CD4-positive, alpha-beta T cell (primary cell): ENCODE data around the gene BIK. TPM values are rescaled to one million over a fixed set of nuclear protein-coding genes. Genes with fewer than 3 reads are reported as not detected.

ENCODE experiments used
- ATAC-seq: fragments of 200-7000 bp; cut with Tn5 transposase; one replicate; pipeline ENCODE4 v1.10.0; 2022; ENCODE audit warnings: mild to moderate bottlenecking; ENCODE audit not compliant: poor library complexity
- CTCF ChIA-PET: fragments of 350-600 bp; sonication (Branson Sonifier 250); formaldehyde crosslinking; loops from one replicate; lab custom pipeline; 2021; ENCODE audit warnings: antibody characterized with exemption, inconsistent platforms; lab: Charles Lee
- POLR2A ChIA-PET: fragments of 350-600 bp; sonication (Branson Sonifier 250); formaldehyde crosslinking; loops from one replicate; lab custom pipeline; 2021; ENCODE audit warnings: antibody characterized with exemption, inconsistent platforms; lab: Charles Lee
- DNase-seq, 14 experiments: peaks; one replicate each; pipeline ENCODE4 v3.0.0-alpha.2; 2013 to 2020; ENCODE audit warnings: mixed read lengths in 2 of 14
- H3K27ac ChIP-seq, 2 donors: one replicate each; pipeline versions ENCODE4 v1.5.1 to v1.7.0; 2013; ENCODE audit warnings: low read length in 2 of 2, low read depth in 1 of 2, mild to moderate bottlenecking in 1 of 2
- H3K27me3 ChIP-seq, 2 experiments: 1 replicate in 1 of 2; 2 replicates in 1 of 2; pipeline versions ENCODE4 v1.6.1 to v1.7.0; 2013; ENCODE audit warnings: low read length in 2 of 2, control low read depth in 1 of 2, mild to moderate bottlenecking in 1 of 2, moderate library complexity in 1 of 2; ENCODE audit not compliant: insufficient read depth in 2 of 2, control insufficient read depth in 1 of 2
- H3K36me3 ChIP-seq: one replicate; pipeline ENCODE4 v1.6.1; 2013; ENCODE audit warnings: low read length, control low read depth; ENCODE audit not compliant: insufficient read depth
- H3K4me1 ChIP-seq: one replicate; pipeline ENCODE4 v1.6.1; 2013; ENCODE audit warnings: low read length, control low read depth; ENCODE audit not compliant: insufficient read depth
- H3K4me3 ChIP-seq: one replicate; pipeline ENCODE4 v1.5.1; 2013; ENCODE audit warnings: mild to moderate bottlenecking, low read length, moderate library complexity
- H3K9me3 ChIP-seq, 2 experiments: 1 replicate in 1 of 2; 2 replicates in 1 of 2; pipeline versions ENCODE4 v1.6.1 to v1.7.0; 2013; ENCODE audit warnings: low read length in 2 of 2, mild to moderate bottlenecking in 2 of 2, control low read depth in 1 of 2, moderate library complexity in 1 of 2; ENCODE audit not compliant: control insufficient read depth in 1 of 2, insufficient read depth in 1 of 2
- H3K27ac Mint-ChIP-seq: one replicate; pipeline ENCODE4 v1.8.0; 2020; ENCODE audit warnings: mixed read lengths
- H3K27me3 Mint-ChIP-seq: one replicate; pipeline ENCODE4 v1.8.0; 2021; ENCODE audit warnings: mixed read lengths
- H3K36me3 Mint-ChIP-seq: one replicate; pipeline ENCODE4 v1.8.0; 2021; ENCODE audit warnings: low read depth, mixed read lengths
- H3K4me1 Mint-ChIP-seq: one replicate; pipeline ENCODE4 v1.8.0; 2021; ENCODE audit warnings: low read depth, mixed read lengths
- H3K4me3 Mint-ChIP-seq: one replicate; pipeline ENCODE4 v1.8.0; 2020; ENCODE audit warnings: mild to moderate bottlenecking, mixed read lengths
- H3K9me3 Mint-ChIP-seq: one replicate; pipeline ENCODE4 v1.8.0; 2020; ENCODE audit warnings: mixed read lengths
- intact Hi-C, 2 experiments: fragments of 100-400 bp; cut with DNase I in 1 of 2; cut with micrococcal nuclease in 1 of 2; formaldehyde crosslinking; loops; one replicate each; pipeline versions ENCODE4 v1.15.1 to v1.9.0; 2023 to 2025; cut with DNase I, micrococcal nuclease
- total RNA-seq, 174 experiments: library from RNA in 2 of 174; stranded (reverse) in 2 of 174; gene quantifications; one replicate each; pipeline ENCODE4 v1.2.3 and lab custom pipeline; 2021 to 2026
- TF ChIP-seq, protein P1 (sequence below): fragments of 200-600 bp; IDR thresholded peaks from one replicate; pipeline ENCODE4 v1.8.0; 2022; ENCODE audit warnings: antibody characterized with exemption, mild to moderate bottlenecking

BIK gene
- total RNA-seq, 2 experiments from 2014 or later = 1.6 to 2.1 TPM

DNA sequence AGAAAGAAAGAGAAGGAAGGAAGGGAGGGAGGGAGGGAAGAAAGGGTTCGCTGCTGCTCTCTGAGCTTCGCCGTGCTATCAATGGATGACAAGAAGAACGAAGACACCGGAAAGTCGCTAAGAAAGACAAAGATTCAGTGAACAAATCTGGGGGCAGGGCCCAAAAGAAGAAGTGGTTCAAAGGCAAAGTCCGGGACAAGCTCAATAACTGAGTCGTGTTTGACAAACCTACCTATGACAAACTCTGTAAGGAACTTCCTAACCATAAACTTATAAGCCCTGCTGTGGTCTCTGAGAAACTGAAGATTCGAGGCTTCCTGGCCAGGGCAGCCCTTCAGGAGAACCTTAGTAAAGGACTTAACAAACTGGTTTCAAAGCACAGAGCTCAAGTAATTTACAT is 18.5 kb upstream of the BIK start:
- no peaks in the 10 kb centered on the region for H3K27me3 Mint-ChIP-seq
- no peak overlapping the region for H3K4me3 Mint-ChIP-seq
- DNase-seq = no peak
- H3K36me3 Mint-ChIP-seq = peaks cover 4% of the 10 kb centered on the region
- no peaks in the 10 kb centered on the region for H3K36me3 ChIP-seq
- H3K9me3 Mint-ChIP-seq = peaks cover 6% of the 10 kb centered on the region
- H3K4me3 ChIP-seq = no peak overlapping the region
- no peak overlapping the region for H3K27ac Mint-ChIP-seq
- H3K27ac ChIP-seq = no peak overlapping the region
- ChIA-PET CTCF (interaction anchor here (0.7 kb wide), 1 partner anchor 194 kb away, joined by 4 read pairs; no protein-coding TSS in a partner anchor), POLR2A (no interaction called here)
- H3K4me1 ChIP-seq = peaks cover 19% of the 10 kb centered on the region
- peaks cover 7% of the 10 kb centered on the region for H3K4me1 Mint-ChIP-seq
- intact Hi-C loops = loop anchor here in 1 of 2 experiments (2.0 kb wide), 1 partner anchor 311 kb away; no protein-coding TSS in a partner anchor
- ATAC-seq = no peak
- peaks cover 5 to 23% of the 10 kb centered on the region in 2 experiments for H3K9me3 ChIP-seq
- TF ChIP-seq, protein P1, sequence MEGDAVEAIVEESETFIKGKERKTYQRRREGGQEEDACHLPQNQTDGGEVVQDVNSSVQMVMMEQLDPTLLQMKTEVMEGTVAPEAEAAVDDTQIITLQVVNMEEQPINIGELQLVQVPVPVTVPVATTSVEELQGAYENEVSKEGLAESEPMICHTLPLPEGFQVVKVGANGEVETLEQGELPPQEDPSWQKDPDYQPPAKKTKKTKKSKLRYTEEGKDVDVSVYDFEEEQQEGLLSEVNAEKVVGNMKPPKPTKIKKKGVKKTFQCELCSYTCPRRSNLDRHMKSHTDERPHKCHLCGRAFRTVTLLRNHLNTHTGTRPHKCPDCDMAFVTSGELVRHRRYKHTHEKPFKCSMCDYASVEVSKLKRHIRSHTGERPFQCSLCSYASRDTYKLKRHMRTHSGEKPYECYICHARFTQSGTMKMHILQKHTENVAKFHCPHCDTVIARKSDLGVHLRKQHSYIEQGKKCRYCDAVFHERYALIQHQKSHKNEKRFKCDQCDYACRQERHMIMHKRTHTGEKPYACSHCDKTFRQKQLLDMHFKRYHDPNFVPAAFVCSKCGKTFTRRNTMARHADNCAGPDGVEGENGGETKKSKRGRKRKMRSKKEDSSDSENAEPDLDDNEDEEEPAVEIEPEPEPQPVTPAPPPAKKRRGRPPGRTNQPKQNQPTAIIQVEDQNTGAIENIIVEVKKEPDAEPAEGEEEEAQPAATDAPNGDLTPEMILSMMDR = no peak
- no peaks in the 10 kb centered on the region for H3K27me3 ChIP-seq

DNA sequence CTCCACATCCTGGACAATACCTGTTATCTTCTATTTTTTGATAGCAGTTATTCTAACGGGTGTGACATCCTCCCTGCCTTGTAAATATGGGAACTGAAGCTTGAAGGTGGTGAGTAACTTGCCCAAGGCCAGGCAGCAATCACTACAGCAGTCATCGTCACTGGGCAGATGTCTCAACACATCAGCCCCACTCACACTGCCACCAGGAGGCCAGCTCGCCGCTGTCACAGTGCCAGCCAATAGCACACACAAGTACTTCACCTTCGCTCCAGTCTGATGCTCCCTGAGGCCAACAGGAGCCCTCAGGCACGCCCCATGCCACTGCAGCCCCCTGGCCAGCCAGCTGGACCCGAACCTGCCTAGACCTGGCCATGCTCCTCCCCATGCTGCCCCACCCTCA is 16.5 kb upstream of the BIK start:
- intact Hi-C loops = no loop called here
- peak in 2 of 14 experiments; percentile 54 to 60 for DNase-seq
- Mint-ChIP-seq H3K27me3 (no peaks in the 10 kb centered on the region), H3K9me3 (peaks cover 6% of the 10 kb centered on the region), H3K27ac (no peak overlapping the region), H3K36me3 (no peaks in the 10 kb centered on the region), H3K4me1 (no peaks in the 10 kb centered on the region), H3K4me3 (no peak overlapping the region)
- Histone ChIP-seq H3K27me3 (no peaks in the 10 kb centered on the region), H3K27ac (no peak overlapping the region), H3K9me3 (peaks cover 5 to 26% of the 10 kb centered on the region in 2 experiments), H3K36me3 (no peaks in the 10 kb centered on the region), H3K4me1 (peaks cover 11% of the 10 kb centered on the region), H3K4me3 (no peak overlapping the region)
- ChIA-PET CTCF (no interaction called here), POLR2A (no interaction called here)
- no peak for ATAC-seq
- TF ChIP-seq, protein P1 = no peak

DNA sequence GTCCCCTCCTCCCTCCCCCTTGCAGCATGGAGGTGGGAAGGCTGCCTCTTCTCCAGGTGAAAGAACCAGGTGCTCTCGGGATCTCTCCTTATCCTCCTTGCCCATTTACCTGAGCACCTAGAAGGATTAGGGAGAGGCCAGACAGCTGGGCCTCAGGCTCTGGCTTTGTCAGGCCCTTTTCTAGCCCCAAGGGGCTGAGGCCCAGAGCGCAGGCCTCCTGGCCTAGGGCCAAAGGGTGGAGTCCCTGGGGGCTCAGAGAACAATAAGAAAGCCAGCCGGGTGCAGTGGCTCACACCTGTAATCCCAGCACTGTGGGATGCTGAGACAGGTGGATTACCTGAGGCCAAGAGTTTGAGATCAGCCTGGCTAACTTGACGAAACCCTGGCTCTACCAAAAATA is 16.0 kb upstream of the BIK start:
- peaks cover 6% of the 10 kb centered on the region for H3K9me3 Mint-ChIP-seq
- TF ChIP-seq, protein P1 = no peak
- H3K27me3 Mint-ChIP-seq = no peaks in the 10 kb centered on the region
- DNase-seq (no peak), ATAC-seq (no peak)
- Histone ChIP-seq H3K27me3 (no peaks in the 10 kb centered on the region), H3K9me3 (peaks cover 5 to 26% of the 10 kb centered on the region in 2 experiments), H3K4me3 (no peak overlapping the region), H3K36me3 (no peaks in the 10 kb centered on the region), H3K4me1 (peaks cover 7% of the 10 kb centered on the region), H3K27ac (no peak overlapping the region)
- no peak overlapping the region for H3K27ac Mint-ChIP-seq
- POLR2A ChIA-PET = no interaction called here
- no peak overlapping the region for H3K4me3 Mint-ChIP-seq
- CTCF ChIA-PET = no interaction called here
- intact Hi-C loops = no loop called here
- no peaks in the 10 kb centered on the region for H3K36me3 Mint-ChIP-seq
- H3K4me1 Mint-ChIP-seq = no peaks in the 10 kb centered on the region
